Bronchus fibroblast of lung (primary cell): ENCODE measurements around the gene IL4I1. TPM values are rescaled to one million over a fixed set of nuclear protein-coding genes. Genes with fewer than 3 reads are reported as not detected.

Experiments used
- total RNA-seq: library from RNA; depleted of rRNA; stranded (reverse); fragments of >200 nt; gene quantifications from 2 replicates; pipeline ENCODE4 v1.2.3, GENCODE V29; 2015

Gene IL4I1
- total RNA-seq = 0.17 and 0.30 TPM in 2 replicates

GRCh38 chr19:49896863-49897621 lies at the start of gene IL4I1:
TSS of gene IL4I1 (minus strand) at chr19:49896887. CDS start at chr19:49896160, 727 bp downstream.

GRCh38 chr19:49929121-49929610 lies 32.5 kb upstream of the IL4I1 start, which contains the start of the genes ATF5 and NUP62:
TSS of gene ATF5 (plus strand) at chr19:49929205. CDS start at chr19:49930851, 1,646 bp downstream.
TSS of gene NUP62 (minus strand) at chr19:49929504. CDS start at chr19:49909807, 19,697 bp downstream.

GRCh38 chr19:49877020-49877878 lies 19.4 kb downstream of the IL4I1 start, which contains the start of the genes AKT1S1 and TBC1D17:
TSS of gene AKT1S1 (minus strand) at chr19:49877355. CDS start at chr19:49873295, 4,060 bp downstream.
TSS of gene TBC1D17 (plus strand) at chr19:49877702. CDS start at chr19:49877724, 22 bp downstream.

GRCh38 chr19:49866933-49867782 lies 29.5 kb downstream of the IL4I1 start, which contains the start of gene PNKP:
TSS of gene PNKP (minus strand) at chr19:49867576. CDS start at chr19:49867204, 372 bp downstream.

GRCh38 chr19:49850487-49851342 lies 46.0 kb downstream of the IL4I1 start, which contains the start of gene PTOV1:
TSS of gene PTOV1 (plus strand) at chr19:49851159.

Other genes starting within 250 kb of the IL4I1 start
- 94.8 and 99.3 TPM in 2 replicates for gene IRF3, start 231.0 kb downstream of the IL4I1 start, total RNA-seq
- 35.8 and 37.2 TPM in 2 replicates for gene BCL2L12, start 231.0 kb downstream of the IL4I1 start, total RNA-seq
- gene PRMT1, start 219.6 kb downstream of the IL4I1 start, total RNA-seq = 389 and 416 TPM in 2 replicates
- 0.67 and 0.74 TPM in 2 replicates for gene ADM5, start 207.3 kb downstream of the IL4I1 start, total RNA-seq
- 17.7 and 19.3 TPM in 2 replicates for gene CPT1C, start 205.8 kb downstream of the IL4I1 start, total RNA-seq
- gene TSKS, start 133.6 kb downstream of the IL4I1 start, total RNA-seq = not detected in 2 replicates
- 136 and 142 TPM in 2 replicates for gene AP2A1, start 129.9 kb downstream of the IL4I1 start, total RNA-seq
- 30.1 and 31.8 TPM in 2 replicates for gene FUZ, start 83.6 kb downstream of the IL4I1 start, total RNA-seq
- 28.4 and 28.7 TPM in 2 replicates for gene MED25, start 78.6 kb downstream of the IL4I1 start, total RNA-seq
- gene PTOV1, start 45.7 kb downstream of the IL4I1 start, total RNA-seq = 96.3 and 103 TPM in 2 replicates
- gene PNKP, start 29.3 kb downstream of the IL4I1 start, total RNA-seq = 45.2 and 49.8 TPM in 2 replicates
- 32.9 and 33.5 TPM in 2 replicates for gene AKT1S1, start 19.5 kb downstream of the IL4I1 start, total RNA-seq
- gene TBC1D17, start 19.2 kb downstream of the IL4I1 start, total RNA-seq = 26.3 and 26.6 TPM in 2 replicates
- gene ATF5, start 32.3 kb upstream of the IL4I1 start, total RNA-seq = 17.0 and 18.6 TPM in 2 replicates
- gene NUP62, start 32.6 kb upstream of the IL4I1 start, total RNA-seq = 57.1 and 57.3 TPM in 2 replicates
- gene SIGLEC11, start 64.3 kb upstream of the IL4I1 start, total RNA-seq = not detected in 2 replicates
- gene VRK3, start 128.5 kb upstream of the IL4I1 start, total RNA-seq = 25.9 and 28.2 TPM in 2 replicates
- gene ZNF473, start 129.1 kb upstream of the IL4I1 start, total RNA-seq = 5.4 TPM in 2 replicates